HS-27A (cell line): Measurements from ENCODE around the gene PLEKHA4.
"Not testable (repeated sequence)": the region's sequence is repeated elsewhere in the genome, so short reads cannot be mapped to it uniquely, and the experiment has no call there.

Experiments used
- DNase-seq: peaks from one replicate; pipeline ENCODE4 v3.0.0-alpha.2; 2012; ENCODE audit warnings: low read depth, missing footprints

The PLEKHA4 gene

DNA sequence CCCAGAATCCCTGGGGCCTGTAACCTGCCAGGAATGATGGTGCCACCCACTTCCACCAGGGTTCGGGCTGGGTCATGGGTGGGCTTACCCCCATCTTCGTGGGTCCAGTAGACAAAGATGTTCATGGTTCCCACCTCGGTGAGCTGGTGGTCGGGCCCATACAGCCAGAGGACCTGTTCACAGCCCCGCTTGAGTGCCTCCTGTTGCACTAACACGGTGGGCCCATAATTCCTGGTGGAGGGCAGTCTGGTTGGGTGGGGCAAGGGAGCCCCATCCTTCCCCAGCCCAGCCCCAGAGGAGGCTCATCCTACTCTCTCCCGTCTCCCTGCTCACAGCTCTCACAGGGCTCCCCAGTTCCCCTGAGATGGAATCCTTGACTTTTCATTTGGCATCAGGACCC is 71.3 kb downstream of the PLEKHA4 start:
- DNase-seq, result no peak

DNA sequence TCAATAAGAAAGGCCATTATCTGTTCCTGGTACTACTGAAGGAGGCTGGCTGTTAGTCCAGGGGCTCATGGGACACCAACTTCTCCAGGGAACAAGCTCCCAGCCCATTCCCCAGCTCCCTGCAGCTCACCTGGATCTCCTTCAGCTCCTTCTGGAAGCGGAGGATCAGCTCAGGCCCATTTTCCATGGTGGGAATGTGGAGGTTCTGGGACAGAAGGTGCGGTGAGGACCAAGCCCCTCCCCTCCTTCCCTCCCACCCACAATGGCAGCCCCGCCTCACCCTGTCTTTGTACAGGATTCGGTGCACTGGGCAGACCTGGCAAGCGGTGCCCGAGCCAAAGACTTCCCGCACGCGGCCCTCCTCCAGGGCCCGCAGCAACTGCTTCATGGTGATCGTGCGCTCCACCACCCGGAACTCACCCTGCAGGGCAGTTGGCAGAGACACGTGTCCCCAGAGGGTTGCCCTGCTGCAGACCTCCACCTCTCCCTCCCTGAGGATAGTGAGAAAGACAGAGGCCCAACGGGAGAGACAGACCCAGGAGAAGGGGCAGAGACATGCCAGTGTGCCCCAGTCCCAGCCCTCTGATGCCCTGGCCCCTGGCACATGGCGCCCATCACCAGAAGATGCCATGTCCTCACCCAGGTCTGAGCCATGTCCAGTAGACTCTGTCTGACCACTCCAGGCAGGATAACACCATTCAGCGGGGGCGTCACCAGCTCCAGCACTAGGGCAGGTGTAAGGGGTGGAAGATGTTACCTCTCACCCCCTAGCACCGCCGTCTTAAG is 71.9 kb downstream of the PLEKHA4 start:
- no peak for DNase-seq

DNA sequence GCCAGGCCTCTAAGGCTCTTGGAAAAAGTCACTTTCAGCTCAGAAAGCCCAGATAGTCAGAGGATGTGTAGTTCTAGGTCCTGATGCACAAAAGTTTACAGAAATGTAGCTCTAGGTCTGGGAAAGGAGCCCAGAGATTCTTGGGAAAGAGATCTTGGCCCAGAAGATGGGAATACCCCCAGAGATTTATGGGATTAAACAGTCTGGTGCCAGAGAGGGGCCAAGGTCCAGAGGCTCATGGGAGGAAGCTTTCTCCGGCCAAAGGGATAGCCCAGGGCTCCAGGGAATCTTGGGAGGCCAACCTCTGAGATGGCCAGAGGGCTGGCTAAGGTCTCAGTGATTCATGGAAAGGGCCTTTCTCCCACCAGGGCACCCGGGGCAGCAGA is 72.7 kb downstream of the PLEKHA4 start:
- DNase-seq, result no peak

DNA sequence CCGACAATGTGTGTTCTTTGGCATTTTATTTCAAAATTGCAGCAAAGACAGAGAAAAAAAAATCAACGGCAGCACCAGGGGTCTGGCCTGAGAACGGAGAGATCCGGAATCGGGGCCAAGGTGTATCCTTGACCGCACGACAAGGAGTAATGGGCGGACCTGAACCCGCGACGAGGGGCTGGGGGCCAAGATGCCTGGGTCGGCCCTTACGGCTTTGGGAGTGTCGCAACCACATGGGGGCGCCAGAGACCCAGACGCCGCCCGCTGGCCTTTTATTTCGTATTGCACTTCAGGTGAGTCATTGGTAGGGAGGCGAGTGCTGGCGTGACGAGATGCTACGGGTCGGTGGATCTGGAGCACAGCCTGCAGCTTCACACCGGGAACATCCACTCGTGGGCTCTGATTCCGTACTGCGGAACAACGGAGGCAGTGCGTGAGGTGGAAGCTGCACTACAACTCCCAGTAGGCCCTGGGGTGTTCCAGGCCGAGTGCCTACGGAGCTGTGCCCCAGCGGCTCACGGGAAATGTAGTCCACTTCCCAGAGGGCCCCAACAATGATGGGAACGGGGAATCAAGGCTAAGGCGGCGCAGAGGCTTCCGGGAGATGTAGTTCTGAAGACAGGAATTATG is 73.2 kb downstream of the PLEKHA4 start:
- peak; percentile 88 for DNase-seq

DNA sequence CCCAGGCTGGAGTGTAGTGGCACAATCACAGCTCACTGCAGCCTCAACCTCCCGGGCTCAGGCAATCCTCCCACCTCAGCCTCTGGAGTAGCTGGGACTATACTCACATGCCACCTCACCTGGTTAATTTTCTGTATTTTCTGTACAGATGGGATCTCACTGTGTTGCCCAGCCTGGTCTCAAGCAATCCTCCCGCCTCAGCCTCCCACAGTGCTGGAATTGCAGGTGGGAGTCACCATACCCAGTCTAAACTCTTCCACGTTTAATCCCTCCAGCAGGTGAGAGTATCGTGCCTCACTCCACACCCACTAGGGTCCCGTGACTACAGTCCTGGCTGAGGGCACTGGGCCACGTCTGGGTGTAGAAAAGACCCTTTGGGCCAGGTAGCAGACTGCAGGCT is 74.1 kb downstream of the PLEKHA4 start:
- no peak for DNase-seq

DNA sequence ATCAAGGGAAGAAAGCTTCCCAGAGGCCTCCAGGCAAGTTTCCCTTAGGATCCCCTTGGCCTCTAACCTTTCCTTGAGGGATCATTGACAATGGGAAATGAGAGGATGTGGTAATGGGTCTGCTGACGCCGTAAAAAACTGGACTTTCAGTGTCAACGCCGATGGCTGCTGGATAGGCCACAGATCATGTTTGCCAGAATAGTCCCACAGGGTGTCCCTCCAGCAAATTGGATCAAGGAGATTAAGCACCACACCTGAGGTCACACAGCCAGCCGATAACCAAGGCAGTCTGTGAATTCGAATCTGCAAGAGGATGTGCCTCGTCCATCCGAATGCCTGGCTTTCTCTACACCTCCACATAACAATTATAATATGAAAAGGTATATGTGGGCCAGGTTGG is 75.1 kb downstream of the PLEKHA4 start:
- DNase-seq, result no peak

DNA sequence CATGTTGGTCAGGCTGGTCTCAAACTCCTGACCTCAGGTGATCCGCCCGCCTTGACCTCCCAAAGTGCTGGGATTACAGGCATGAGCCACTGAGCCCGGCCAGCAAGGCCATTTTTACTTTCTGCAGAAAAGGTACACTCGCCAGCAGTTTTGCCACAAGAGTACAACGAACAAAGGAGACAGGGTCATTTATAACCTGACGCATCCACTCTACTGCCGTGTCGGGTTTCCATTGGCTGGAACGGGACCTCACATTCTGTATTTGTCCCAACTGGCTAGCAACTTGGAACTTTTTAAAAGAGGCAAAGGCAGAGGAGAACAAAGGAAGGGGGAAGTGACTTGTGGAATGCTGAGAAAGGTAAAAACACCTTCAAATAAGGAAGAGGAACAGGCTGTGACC is 81.1 kb downstream of the PLEKHA4 start:
- not testable (repeated sequence) for DNase-seq
